Measurements from ENCODE around the gene CFAP52. TPM values are rescaled to one million over a fixed set of nuclear protein-coding genes. Genes with fewer than 3 reads are reported as not detected.

CFAP52 gene
- total and polyA plus RNA-seq, 2 donors (not counting 3 experiments of a cell fraction or from before 2014, with no cell fraction given): not detected

GRCh38 chr17:9538626-9539025 is 37.8 kb upstream of the CFAP52 start:
- no peak overlapping the region for H3K4me3 ChIP-seq (replicated peaks in 1 of 3; ENCODE audit: insufficient read depth in 1 of 3, low read depth in 1 of 3, low read length in 3 of 3)
- ChIA-PET POLR2A (no interaction called here), CTCF (no interaction called here)
- DNase-seq (ENCODE audit: low read depth, low spot score): no peak
- no peak overlapping the region for H3K4me2 ChIP-seq (ENCODE audit: insufficient read depth, low read length)
- dilution Hi-C loops (cut with MboI; ENCODE audit: extremely low pct_ligation_motif_present, low sequenced_read_pairs) (no loop called here), intact Hi-C loops (cut with micrococcal nuclease) (no loop called here)
- no TSS peak for BruUV-seq (replicated peaks)
- H3K9ac ChIP-seq (replicated peaks; ENCODE audit: extremely low read depth, insufficient read depth, low read length): no peak overlapping the region
- no peak overlapping the region for H3K27ac ChIP-seq (ENCODE audit: insufficient read depth, low read depth, low read length)
- no peak overlapping the region for H2AFZ ChIP-seq (ENCODE audit: low read depth, low read length)
- no peaks in the 10 kb centered on the region for H4K20me1 ChIP-seq (replicated peaks; ENCODE audit: control insufficient read depth, extremely low read depth, insufficient read depth, low read length)
- no peaks in the 10 kb centered on the region for H3K36me3 ChIP-seq (ENCODE audit: control insufficient read depth in 2 of 2, extremely low read depth in 1 of 2, insufficient read depth in 2 of 2, low read length in 2 of 2)
- no peaks in the 10 kb centered on the region for H3K27me3 ChIP-seq (ENCODE audit: control insufficient read depth in 2 of 2, insufficient read depth in 2 of 2, low read length in 2 of 2)
- H3K4me1 ChIP-seq (ENCODE audit: control insufficient read depth, extremely low read depth, insufficient read depth, low read length): no peaks in the 10 kb centered on the region
- no peaks in the 10 kb centered on the region for H3K9me1 ChIP-seq (replicated peaks; ENCODE audit: control insufficient read depth, extremely low read depth, insufficient read depth, low read length)
- no peaks in the 10 kb centered on the region for H3K9me3 ChIP-seq (replicated peaks; ENCODE audit: control insufficient read depth, insufficient read depth, low read length)
- TF ChIP-seq, protein P1, sequence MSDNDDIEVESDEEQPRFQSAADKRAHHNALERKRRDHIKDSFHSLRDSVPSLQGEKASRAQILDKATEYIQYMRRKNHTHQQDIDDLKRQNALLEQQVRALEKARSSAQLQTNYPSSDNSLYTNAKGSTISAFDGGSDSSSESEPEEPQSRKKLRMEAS (IDR thresholded peaks at IDR 0.05; ENCODE audit: insufficient read depth, insufficient read length): no peak
- TF ChIP-seq POLR2A (IDR thresholded peaks at IDR 0.05; ENCODE audit: low read depth, low read length) (no peak), FOS (IDR thresholded peaks at IDR 0.05; ENCODE audit: borderline replicate concordance, insufficient read depth, low read length) (no peak), GATA2 (IDR thresholded peaks at IDR 0.05; ENCODE audit: insufficient read depth, insufficient read length, low read depth, low read length) (no peak), MYC (IDR thresholded peaks at IDR 0.05; ENCODE audit: low read depth, low read length) (no peak), POLR2AphosphoS5 (IDR thresholded peaks at IDR 0.05; ENCODE audit: insufficient read depth, low read depth, low read length) (no peak), CTCF (IDR thresholded peaks at IDR 0.05; ENCODE audit: extremely low read depth in 1 of 2, insufficient read depth in 1 of 2, low read depth in 1 of 2, low read length in 2 of 2) (no peak), JUN (IDR thresholded peaks at IDR 0.05; ENCODE audit: borderline replicate concordance, insufficient read depth, insufficient read length, low read depth) (no peak), EZH2 (IDR thresholded peaks at IDR 0.05; ENCODE audit: borderline replicate concordance, low read depth, low read length, severe bottlenecking) (no peak)
- H3K79me2 ChIP-seq (ENCODE audit: control insufficient read depth, insufficient read depth, low read length): no peaks in the 10 kb centered on the region
- FAIRE-seq: no peak

Measured in endothelial cell of umbilical vein (primary cell).